HFFc6 (cell line): ENCODE measurements around the gene NCAN. TPM values are rescaled to one million over a fixed set of nuclear protein-coding genes. Genes with fewer than 3 reads are reported as not detected.

Experiments used
- DNase-seq: peaks from one replicate; pipeline ENCODE4 v3.0.0-alpha.2; 2018
- H3K27ac Mint-ChIP-seq: 2 replicates; pipeline ENCODE4 v1.8.0; 2020; ENCODE audit warnings: mild to moderate bottlenecking, mixed read lengths
- H3K27me3 Mint-ChIP-seq: 2 replicates; pipeline ENCODE4 v1.8.0; 2021; ENCODE audit warnings: mild to moderate bottlenecking, moderate library complexity, mixed read lengths; ENCODE audit not compliant: insufficient read depth
- H3K36me3 Mint-ChIP-seq: 2 replicates; pipeline ENCODE4 v1.8.0; 2021; ENCODE audit warnings: low read depth, mixed read lengths
- H3K4me1 Mint-ChIP-seq: 2 replicates; pipeline ENCODE4 v1.8.0; 2020; ENCODE audit warnings: low read depth, mixed read lengths
- H3K4me3 Mint-ChIP-seq: 2 replicates; pipeline ENCODE4 v1.8.0; 2020; ENCODE audit warnings: mild to moderate bottlenecking, moderate library complexity, mixed read lengths
- H3K9me3 Mint-ChIP-seq: 2 replicates; pipeline ENCODE4 v1.8.0; 2020; ENCODE audit warnings: mild to moderate bottlenecking, mixed read lengths
- total RNA-seq, 6 experiments: library from RNA; stranded (reverse); fragmentation: NEBNext Ultra II Directional; extraction: Animal tissue kit (Norgen Biotek cat#: 25700); gene quantifications; 2 replicates in 1 of 6; 3 replicates in 5 of 6; pipeline ENCODE4 v1.2.3, GENCODE V29; 2021
- TF ChIP-seq, protein P1 (sequence below): fragments of 200-600 bp; sonication (generic); IDR thresholded peaks from 2 replicates; pipeline ENCODE4 v1.5.0; 2021; ENCODE audit warnings: antibody characterized with exemption, mild to moderate bottlenecking

NCAN gene
- total RNA-seq, 6 experiments from 2014 or later = not detected

DNA sequence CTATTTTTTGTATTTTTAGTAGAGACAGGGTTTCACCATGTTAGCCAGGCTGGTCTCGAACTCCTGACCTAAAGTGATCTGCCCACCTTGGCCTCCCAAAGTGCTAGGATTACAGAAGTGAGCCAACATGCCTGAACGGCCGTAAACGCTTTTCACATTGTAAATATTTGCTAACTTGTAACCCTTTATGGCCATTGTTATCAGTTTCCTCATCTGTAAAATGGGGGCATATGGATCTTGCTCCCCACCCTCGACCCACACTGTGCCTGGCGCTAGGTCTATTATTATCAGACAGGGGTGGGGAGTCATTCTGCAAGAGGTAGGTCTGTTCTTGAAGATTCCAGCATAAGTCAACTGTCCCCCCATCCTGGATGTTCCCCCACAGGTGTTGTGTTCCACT, 11.9 kb downstream of the NCAN start:
- Mint-ChIP-seq H3K27me3 (peaks cover 25% of the 10 kb centered on the region), H3K9me3 (no peaks in the 10 kb centered on the region), H3K4me1 (no peaks in the 10 kb centered on the region), H3K4me3 (no peak overlapping the region), H3K36me3 (no peaks in the 10 kb centered on the region), H3K27ac (no peak overlapping the region)
- DNase-seq = no peak
- TF ChIP-seq, protein P1, sequence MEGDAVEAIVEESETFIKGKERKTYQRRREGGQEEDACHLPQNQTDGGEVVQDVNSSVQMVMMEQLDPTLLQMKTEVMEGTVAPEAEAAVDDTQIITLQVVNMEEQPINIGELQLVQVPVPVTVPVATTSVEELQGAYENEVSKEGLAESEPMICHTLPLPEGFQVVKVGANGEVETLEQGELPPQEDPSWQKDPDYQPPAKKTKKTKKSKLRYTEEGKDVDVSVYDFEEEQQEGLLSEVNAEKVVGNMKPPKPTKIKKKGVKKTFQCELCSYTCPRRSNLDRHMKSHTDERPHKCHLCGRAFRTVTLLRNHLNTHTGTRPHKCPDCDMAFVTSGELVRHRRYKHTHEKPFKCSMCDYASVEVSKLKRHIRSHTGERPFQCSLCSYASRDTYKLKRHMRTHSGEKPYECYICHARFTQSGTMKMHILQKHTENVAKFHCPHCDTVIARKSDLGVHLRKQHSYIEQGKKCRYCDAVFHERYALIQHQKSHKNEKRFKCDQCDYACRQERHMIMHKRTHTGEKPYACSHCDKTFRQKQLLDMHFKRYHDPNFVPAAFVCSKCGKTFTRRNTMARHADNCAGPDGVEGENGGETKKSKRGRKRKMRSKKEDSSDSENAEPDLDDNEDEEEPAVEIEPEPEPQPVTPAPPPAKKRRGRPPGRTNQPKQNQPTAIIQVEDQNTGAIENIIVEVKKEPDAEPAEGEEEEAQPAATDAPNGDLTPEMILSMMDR = no peak

DNA sequence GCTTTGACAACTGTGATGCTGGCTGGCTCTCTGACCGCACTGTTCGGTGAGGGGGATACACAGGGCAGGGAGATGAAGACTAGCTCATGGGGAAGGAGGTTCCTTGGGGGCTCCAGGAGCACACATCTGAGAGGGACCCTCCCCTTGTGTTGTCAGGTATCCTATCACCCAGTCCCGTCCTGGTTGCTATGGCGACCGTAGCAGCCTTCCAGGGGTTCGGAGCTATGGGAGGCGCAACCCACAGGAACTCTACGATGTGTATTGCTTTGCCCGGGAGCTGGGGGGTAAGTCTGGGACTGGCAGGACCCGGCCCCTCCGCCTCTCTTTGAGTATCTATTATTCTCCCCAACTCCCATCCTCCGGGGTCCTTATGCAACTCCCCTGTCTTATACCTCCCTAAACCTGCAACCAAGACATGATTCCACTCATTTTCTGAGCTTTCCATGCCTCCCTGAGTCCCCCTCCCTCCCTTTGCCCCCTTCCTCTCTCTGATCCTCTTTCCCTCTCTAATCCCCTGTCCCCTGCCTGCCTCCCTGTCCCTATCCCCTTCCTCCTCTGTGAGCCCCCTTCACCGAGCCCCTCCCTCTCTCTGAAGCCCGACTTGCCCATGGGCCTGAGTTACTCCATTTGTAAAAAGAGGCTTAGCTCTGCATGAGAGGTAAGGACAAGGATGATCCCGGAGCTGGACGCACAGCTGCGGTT, 12.5 kb downstream of the NCAN start:
- H3K9me3 Mint-ChIP-seq = no peaks in the 10 kb centered on the region
- TF ChIP-seq, protein P1 = no peak
- H3K4me1 Mint-ChIP-seq = no peaks in the 10 kb centered on the region
- no peaks in the 10 kb centered on the region for H3K36me3 Mint-ChIP-seq
- H3K4me3 Mint-ChIP-seq = no peak overlapping the region
- H3K27me3 Mint-ChIP-seq = peaks cover 30% of the 10 kb centered on the region
- DNase-seq = no peak
- no peak overlapping the region for H3K27ac Mint-ChIP-seq

DNA sequence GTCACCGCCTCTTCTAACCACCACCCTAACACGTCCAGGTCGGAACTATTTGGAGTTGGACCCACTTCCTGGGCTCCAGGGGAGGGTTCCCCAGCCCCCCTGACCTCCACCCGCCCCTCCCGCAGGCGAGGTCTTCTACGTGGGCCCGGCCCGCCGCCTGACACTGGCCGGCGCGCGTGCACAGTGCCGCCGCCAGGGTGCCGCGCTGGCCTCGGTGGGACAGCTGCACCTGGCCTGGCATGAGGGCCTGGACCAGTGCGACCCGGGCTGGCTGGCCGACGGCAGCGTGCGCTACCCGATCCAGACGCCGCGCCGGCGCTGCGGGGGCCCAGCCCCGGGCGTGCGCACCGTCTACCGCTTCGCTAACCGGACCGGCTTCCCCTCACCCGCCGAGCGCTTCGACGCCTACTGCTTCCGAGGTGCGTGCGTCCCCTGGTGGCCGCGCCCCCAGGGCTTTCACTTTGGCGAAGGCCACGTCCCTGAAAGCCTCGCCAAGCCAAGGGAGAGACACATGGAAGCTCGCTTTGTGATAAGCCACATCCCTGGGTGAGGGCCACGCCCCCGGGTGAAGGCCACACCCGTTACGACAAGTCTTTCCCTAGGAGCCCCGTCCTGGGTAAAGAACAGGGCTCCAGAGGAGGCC, 13.2 kb downstream of the NCAN start:
- DNase-seq = peak; percentile 39
- TF ChIP-seq, protein P1 = peak; percentile 78
- Mint-ChIP-seq H3K36me3 (no peaks in the 10 kb centered on the region), H3K9me3 (no peaks in the 10 kb centered on the region), H3K4me3 (peak overlapping the region; percentile 45; the same call in 1 of the 2 replicates), H3K4me1 (no peaks in the 10 kb centered on the region), H3K27ac (no peak overlapping the region), H3K27me3 (peaks cover 34% of the 10 kb centered on the region)

DNA sequence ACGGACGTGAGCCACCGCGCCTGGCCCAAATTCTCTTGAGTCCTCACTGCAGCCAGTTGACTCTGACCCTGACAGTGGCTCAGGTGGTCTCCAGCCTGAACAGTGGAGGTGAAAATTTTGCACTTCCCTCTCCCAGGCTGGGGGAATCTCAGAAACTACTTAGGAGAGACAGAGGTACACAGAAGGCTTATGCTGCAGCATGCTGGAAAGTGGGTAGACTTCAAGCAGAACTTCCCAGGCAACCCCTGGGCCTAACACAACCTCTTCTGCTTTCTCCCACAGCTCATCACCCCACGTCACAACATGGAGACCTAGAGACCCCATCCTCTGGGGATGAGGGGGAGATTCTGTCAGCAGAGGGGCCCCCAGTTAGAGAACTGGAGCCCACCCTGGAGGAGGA, 14.4 kb downstream of the NCAN start:
- H3K27me3 Mint-ChIP-seq = peaks cover 36% of the 10 kb centered on the region
- no peaks in the 10 kb centered on the region for H3K36me3 Mint-ChIP-seq
- no peaks in the 10 kb centered on the region for H3K4me1 Mint-ChIP-seq
- no peak for DNase-seq
- H3K27ac Mint-ChIP-seq = no peak overlapping the region
- no peak overlapping the region for H3K4me3 Mint-ChIP-seq
- H3K9me3 Mint-ChIP-seq = no peaks in the 10 kb centered on the region
- TF ChIP-seq, protein P1 = no peak

DNA sequence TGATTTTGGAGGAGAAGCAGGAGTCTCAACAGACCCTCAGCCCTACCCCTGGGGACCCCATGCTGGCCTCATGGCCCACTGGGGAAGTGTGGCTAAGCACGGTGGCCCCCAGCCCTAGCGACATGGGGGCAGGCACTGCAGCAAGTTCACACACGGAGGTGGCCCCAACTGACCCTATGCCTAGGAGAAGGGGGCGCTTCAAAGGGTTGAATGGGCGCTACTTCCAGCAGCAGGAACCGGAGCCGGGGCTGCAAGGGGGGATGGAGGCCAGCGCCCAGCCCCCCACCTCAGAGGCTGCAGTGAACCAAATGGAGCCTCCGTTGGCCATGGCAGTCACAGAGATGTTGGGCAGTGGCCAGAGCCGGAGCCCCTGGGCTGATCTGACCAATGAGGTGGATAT, 14.9 kb downstream of the NCAN start:
- TF ChIP-seq, protein P1 = no peak
- H3K27me3 Mint-ChIP-seq = peaks cover 37% of the 10 kb centered on the region
- H3K4me3 Mint-ChIP-seq = no peak overlapping the region
- no peak overlapping the region for H3K27ac Mint-ChIP-seq
- H3K9me3 Mint-ChIP-seq = no peaks in the 10 kb centered on the region
- no peak for DNase-seq
- no peaks in the 10 kb centered on the region for H3K4me1 Mint-ChIP-seq
- H3K36me3 Mint-ChIP-seq = no peaks in the 10 kb centered on the region
